ENCODE measurements around the gene PCDHA2.

DNA sequence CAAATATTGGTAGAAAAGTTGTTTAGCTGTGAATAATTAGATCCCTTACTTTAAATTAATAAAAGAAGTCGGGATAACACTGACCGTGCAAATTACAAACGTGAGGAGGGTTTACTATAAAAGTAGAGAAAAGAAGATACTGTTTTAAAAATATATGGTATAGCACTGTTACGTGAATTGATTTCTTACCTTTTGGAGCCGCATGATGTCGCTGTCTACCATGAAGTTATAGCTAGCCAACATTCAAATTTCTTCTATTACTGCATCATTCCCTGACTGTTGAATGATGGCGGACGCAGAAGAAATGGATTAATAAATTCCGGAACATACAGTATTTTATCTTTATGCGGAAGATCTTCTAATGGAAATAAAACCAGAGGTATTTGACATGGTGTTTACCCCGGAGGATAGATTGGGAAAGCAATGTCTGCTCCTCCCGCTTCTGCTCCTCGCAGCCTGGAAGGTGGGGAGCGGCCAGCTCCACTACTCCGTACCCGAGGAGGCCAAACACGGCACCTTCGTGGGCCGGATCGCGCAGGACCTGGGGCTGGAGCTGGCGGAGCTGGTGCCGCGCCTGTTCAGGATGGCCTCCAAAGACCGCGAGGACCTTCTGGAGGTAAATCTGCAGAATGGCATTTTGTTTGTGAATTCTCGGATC, 33.2 kb downstream of the PCDHA2 start, which contains the start of gene PCDHA6:
- TF ChIP-seq CTCF (IDR thresholded peaks at IDR 0.05; ENCODE audit: insufficient read depth, low read length): no peak
- TF ChIP-seq, protein P1, sequence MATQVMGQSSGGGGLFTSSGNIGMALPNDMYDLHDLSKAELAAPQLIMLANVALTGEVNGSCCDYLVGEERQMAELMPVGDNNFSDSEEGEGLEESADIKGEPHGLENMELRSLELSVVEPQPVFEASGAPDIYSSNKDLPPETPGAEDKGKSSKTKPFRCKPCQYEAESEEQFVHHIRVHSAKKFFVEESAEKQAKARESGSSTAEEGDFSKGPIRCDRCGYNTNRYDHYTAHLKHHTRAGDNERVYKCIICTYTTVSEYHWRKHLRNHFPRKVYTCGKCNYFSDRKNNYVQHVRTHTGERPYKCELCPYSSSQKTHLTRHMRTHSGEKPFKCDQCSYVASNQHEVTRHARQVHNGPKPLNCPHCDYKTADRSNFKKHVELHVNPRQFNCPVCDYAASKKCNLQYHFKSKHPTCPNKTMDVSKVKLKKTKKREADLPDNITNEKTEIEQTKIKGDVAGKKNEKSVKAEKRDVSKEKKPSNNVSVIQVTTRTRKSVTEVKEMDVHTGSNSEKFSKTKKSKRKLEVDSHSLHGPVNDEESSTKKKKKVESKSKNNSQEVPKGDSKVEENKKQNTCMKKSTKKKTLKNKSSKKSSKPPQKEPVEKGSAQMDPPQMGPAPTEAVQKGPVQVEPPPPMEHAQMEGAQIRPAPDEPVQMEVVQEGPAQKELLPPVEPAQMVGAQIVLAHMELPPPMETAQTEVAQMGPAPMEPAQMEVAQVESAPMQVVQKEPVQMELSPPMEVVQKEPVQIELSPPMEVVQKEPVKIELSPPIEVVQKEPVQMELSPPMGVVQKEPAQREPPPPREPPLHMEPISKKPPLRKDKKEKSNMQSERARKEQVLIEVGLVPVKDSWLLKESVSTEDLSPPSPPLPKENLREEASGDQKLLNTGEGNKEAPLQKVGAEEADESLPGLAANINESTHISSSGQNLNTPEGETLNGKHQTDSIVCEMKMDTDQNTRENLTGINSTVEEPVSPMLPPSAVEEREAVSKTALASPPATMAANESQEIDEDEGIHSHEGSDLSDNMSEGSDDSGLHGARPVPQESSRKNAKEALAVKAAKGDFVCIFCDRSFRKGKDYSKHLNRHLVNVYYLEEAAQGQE (IDR thresholded peaks at IDR 0.05; ENCODE audit: insufficient replicate concordance, low read depth): no peak

Measured in HL-60 (cell line).